PC-9 (cell line): ENCODE data around the gene PTPRR. TPM values are rescaled to one million over a fixed set of nuclear protein-coding genes. Genes with fewer than 3 reads are reported as not detected.
A peak's percentile ranks its signal among the peaks of the same experiment; 100 is the strongest.

Experiments used
- BruUV-seq: library from RNA; stranded (reverse); fragments of 400-500 nt; replicated peaks from 2 replicates; lab custom pipeline; 2021; lab: Mats Ljungman, UMichigan
- CTCF ChIA-PET: fragments of 300-600 bp; sonication (Branson Sonifier 250); formaldehyde crosslinking; loops from one replicate; lab custom pipeline; 2022; ENCODE audit warnings: antibody characterized with exemption; lab: Charles Lee
- POLR2A ChIA-PET: fragments of 300-600 bp; sonication (Branson Sonifier 250); formaldehyde crosslinking; loops from one replicate; lab custom pipeline; 2022; ENCODE audit warnings: antibody characterized with exemption; ENCODE audit not compliant: unreplicated experiment; lab: Charles Lee
- DNase-seq, 2 experiments: peaks; one replicate each; pipeline versions ENCODE4 v3.0.0 to v3.0.0-alpha.2; 2015 to 2022; ENCODE audit warnings: mixed read lengths in 1 of 2
- H2AFZ ChIP-seq: fragments of 200-600 bp; sonication (generic); 2 replicates; pipeline ENCODE4 v1.8.1; 2017; ENCODE audit warnings: antibody characterized with exemption
- H3F3A ChIP-seq: fragments of 200-600 bp; sonication (generic); 2 replicates; pipeline ENCODE4 v1.8.1; 2017; ENCODE audit warnings: antibody characterized with exemption, mild to moderate bottlenecking, low read depth; ENCODE audit not compliant: insufficient read depth
- H3K27ac ChIP-seq: fragments of 200-600 bp; sonication (generic); 2 replicates; pipeline ENCODE4 v1.6.1; 2016; ENCODE audit warnings: mixed run types
- H3K27me3 ChIP-seq: fragments of 200-600 bp; sonication (generic); 2 replicates; pipeline ENCODE4 v1.6.1; 2016; ENCODE audit warnings: low read depth, mixed run types; ENCODE audit not compliant: insufficient read depth
- H3K36me3 ChIP-seq: fragments of 200-600 bp; sonication (generic); 2 replicates; pipeline ENCODE4 v1.6.1; 2016; ENCODE audit warnings: low read depth, mixed run types
- H3K4me1 ChIP-seq: fragments of 200-600 bp; sonication (generic); replicated peaks from 2 replicates; pipeline ENCODE4 v1.6.1; 2016; ENCODE audit warnings: mixed run types; ENCODE audit not compliant: insufficient read depth
- H3K4me2 ChIP-seq: fragments of 200-600 bp; sonication (generic); 2 replicates; pipeline ENCODE4 v1.6.1; 2017; ENCODE audit warnings: mixed run types
- H3K4me3 ChIP-seq: fragments of 200-600 bp; sonication (generic); 2 replicates; pipeline ENCODE4 v1.6.1; 2016; ENCODE audit warnings: mixed run types
- H3K79me2 ChIP-seq: fragments of 200-600 bp; sonication (generic); 2 replicates; pipeline ENCODE4 v1.6.1; 2017; ENCODE audit warnings: low read depth, mixed run types
- H3K9me2 ChIP-seq: fragments of 200-600 bp; sonication (generic); 2 replicates; pipeline ENCODE4 v1.8.1; 2017; ENCODE audit warnings: mild to moderate bottlenecking; ENCODE audit not compliant: insufficient read depth
- H3K9me3 ChIP-seq: fragments of 200-600 bp; sonication (generic); 2 replicates; pipeline ENCODE4 v1.8.1; 2016; ENCODE audit warnings: low read depth; ENCODE audit not compliant: insufficient read depth
- H4K20me1 ChIP-seq: fragments of 200-600 bp; sonication (generic); 2 replicates; pipeline ENCODE4 v1.8.1; 2017; ENCODE audit not compliant: insufficient read depth
- EZH2 ChIP-seq: fragments of 200-600 bp; sonication (generic); IDR thresholded peaks from 2 replicates; pipeline ENCODE4 v1.8.0; 2017; ENCODE audit warnings: antibody characterized with exemption, low read depth
- intact Hi-C: fragments of 100-400 bp; cut with micrococcal nuclease; formaldehyde crosslinking; loops from one replicate; pipeline ENCODE4 v1.10.0; 2022; ENCODE audit not compliant: unreplicated experiment
- total RNA-seq: library from RNA; stranded (reverse); gene quantifications from 2 replicates; pipeline ENCODE4 v1.2.3, GENCODE V29; 2021
- TF ChIP-seq, protein P1 (sequence below): fragments of 200-600 bp; sonication (generic); conservative IDR thresholded peaks from 2 replicates; pipeline ENCODE4 v1.6.1; 2017; ENCODE audit warnings: mixed run types, antibody characterized with exemption, mild to moderate bottlenecking, moderate library complexity

The PTPRR gene
- total RNA-seq, 1 experiment from 2014 or later = 12.2 TPM

DNA sequence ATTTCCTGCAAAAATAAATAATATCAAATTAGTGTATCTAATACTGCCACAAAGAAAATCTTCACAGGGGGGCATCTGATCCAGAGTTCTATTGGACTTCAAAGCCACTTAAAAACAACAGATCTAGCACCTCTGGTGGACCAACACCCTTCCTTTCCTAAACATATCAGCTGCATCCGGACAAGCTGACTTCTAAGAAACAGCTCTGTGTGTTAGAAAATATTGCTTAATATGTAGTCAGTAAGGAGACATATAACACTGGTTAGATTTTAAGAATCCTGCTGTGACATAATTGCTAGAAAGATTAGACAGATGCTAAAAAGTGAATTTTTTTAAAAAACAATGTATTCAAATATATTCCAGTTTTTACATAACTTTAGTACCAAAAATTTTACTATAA is 222.2 kb downstream of the PTPRR start:
- no peak overlapping the region for H3K4me3 ChIP-seq
- H3F3A ChIP-seq = no peaks in the 10 kb centered on the region
- H3K4me1 ChIP-seq = no peaks in the 10 kb centered on the region
- H3K9me2 ChIP-seq = no peaks in the 10 kb centered on the region
- H3K4me2 ChIP-seq = no peak overlapping the region
- DNase-seq = no peak
- CTCF ChIA-PET = no interaction called here
- H3K27me3 ChIP-seq = no peaks in the 10 kb centered on the region
- H3K27ac ChIP-seq = no peak overlapping the region
- 0 out of 2 replicates have a peak, but pooled peaks cover 2% of the 10 kb centered on the region for H3K9me3 ChIP-seq
- no peaks in the 10 kb centered on the region for H4K20me1 ChIP-seq
- H3K36me3 ChIP-seq = no peaks in the 10 kb centered on the region
- intact Hi-C loops = no loop called here
- TF ChIP-seq EZH2 = no peak
- TF ChIP-seq, protein P1, sequence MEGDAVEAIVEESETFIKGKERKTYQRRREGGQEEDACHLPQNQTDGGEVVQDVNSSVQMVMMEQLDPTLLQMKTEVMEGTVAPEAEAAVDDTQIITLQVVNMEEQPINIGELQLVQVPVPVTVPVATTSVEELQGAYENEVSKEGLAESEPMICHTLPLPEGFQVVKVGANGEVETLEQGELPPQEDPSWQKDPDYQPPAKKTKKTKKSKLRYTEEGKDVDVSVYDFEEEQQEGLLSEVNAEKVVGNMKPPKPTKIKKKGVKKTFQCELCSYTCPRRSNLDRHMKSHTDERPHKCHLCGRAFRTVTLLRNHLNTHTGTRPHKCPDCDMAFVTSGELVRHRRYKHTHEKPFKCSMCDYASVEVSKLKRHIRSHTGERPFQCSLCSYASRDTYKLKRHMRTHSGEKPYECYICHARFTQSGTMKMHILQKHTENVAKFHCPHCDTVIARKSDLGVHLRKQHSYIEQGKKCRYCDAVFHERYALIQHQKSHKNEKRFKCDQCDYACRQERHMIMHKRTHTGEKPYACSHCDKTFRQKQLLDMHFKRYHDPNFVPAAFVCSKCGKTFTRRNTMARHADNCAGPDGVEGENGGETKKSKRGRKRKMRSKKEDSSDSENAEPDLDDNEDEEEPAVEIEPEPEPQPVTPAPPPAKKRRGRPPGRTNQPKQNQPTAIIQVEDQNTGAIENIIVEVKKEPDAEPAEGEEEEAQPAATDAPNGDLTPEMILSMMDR = no peak
- POLR2A ChIA-PET = no interaction called here
- no peaks in the 10 kb centered on the region for H3K79me2 ChIP-seq
- no peak overlapping the region for H2AFZ ChIP-seq
- BruUV-seq = no TSS peak

DNA sequence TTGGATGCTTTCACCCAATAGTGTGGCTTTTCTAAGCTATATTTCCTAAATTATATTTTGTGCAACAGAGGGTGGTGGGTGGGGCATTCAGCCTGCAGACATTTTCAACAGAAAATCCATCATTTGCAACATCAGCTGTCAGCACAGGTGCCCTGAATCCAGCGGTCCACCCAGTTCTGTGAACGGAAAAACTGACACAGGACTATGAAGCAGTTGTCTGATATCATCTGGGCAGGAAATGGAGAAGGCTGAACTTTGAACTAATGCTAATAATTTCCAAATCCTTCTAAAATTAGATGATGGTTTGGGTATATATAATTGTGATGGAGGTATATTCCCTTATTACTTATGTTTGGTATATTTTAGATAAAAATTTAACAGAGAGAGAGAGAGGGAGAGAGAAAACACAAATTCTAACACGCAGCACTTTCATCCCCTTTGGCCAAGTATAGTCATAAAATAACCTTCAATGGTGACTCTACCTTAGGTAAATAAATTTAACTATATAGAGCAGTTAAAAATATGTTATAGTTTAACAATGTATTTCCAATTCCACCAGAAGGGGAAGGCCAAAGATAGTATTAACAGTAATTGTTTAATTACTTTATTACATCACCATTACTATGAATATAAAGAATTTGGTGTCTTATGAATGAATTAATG is 225.0 kb downstream of the PTPRR start:
- no peak overlapping the region for H3K4me3 ChIP-seq
- H4K20me1 ChIP-seq = no peaks in the 10 kb centered on the region
- no peaks in the 10 kb centered on the region for H3K4me1 ChIP-seq
- no peaks in the 10 kb centered on the region for H3K9me2 ChIP-seq
- H3K36me3 ChIP-seq = no peaks in the 10 kb centered on the region
- no peaks in the 10 kb centered on the region for H3K79me2 ChIP-seq
- 0 out of 2 replicates have a peak, but pooled peaks cover 2% of the 10 kb centered on the region for H3K9me3 ChIP-seq
- CTCF ChIA-PET = no interaction called here
- BruUV-seq = no TSS peak
- no peak for DNase-seq
- intact Hi-C loops = no loop called here
- H3F3A ChIP-seq = no peaks in the 10 kb centered on the region
- TF ChIP-seq, protein P1 = no peak
- TF ChIP-seq EZH2 = no peak
- no peak overlapping the region; the same call in 1 of the 2 replicates for H2AFZ ChIP-seq
- POLR2A ChIA-PET = no interaction called here
- no peaks in the 10 kb centered on the region for H3K27me3 ChIP-seq
- no peak overlapping the region for H3K27ac ChIP-seq
- no peak overlapping the region for H3K4me2 ChIP-seq

DNA sequence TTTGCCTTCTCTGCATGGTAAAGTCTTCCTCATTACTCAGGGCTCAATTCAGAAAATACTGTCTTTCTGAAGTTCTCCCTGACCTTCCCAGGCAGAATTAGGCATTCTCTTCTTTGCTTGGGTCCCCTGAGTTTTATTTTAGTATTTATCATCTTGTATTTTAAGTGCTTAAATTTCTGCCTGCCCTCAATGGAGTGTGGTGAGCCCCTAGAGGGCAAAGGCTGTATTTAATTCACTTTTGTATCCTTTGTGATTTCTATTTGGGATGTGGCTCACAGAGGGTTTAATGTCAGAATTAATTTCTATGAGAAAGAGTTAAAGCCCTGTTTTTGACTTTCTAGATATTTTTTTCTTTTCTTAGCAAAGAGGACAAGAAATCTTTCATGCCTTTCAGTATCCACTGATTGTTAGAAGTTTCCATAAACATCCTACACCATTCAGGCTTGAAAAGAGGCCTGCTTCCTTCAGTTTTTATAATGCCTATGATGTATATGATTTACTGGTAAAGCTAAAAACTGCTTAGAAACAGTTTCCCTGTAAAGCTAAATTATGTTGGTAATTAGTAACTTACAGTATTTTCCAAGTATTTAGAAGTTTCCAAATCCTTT is 227.8 kb downstream of the PTPRR start:
- no peaks in the 10 kb centered on the region for H3F3A ChIP-seq
- intact Hi-C loops = no loop called here
- no peak overlapping the region for H3K4me3 ChIP-seq

More for the DNA sequence above, 227.8 kb downstream of the PTPRR start:
- Histone ChIP-seq H3K36me3 (no peaks in the 10 kb centered on the region), H3K79me2 (no peaks in the 10 kb centered on the region), H2AFZ (no peak overlapping the region), H3K4me1 (no peaks in the 10 kb centered on the region), H3K27ac (no peak overlapping the region), H3K27me3 (no peaks in the 10 kb centered on the region), H3K4me2 (no peak overlapping the region), H3K9me2 (no peaks in the 10 kb centered on the region), H4K20me1 (no peaks in the 10 kb centered on the region), H3K9me3 (no peaks in the 10 kb centered on the region)
- ChIA-PET POLR2A (interaction anchor here (0.6 to 0.7 kb wide), 3 partner anchors 290 to 1268 kb away, joined by 4 to 7 read pairs (median 4); no protein-coding TSS in a partner anchor), CTCF (no interaction called here)
- no peak for TF ChIP-seq EZH2
- TF ChIP-seq, protein P1 = peak; percentile 66
- no TSS peak for BruUV-seq
- no peak for DNase-seq
